ENCODE measurements around the gene ASZ1. TPM values are rescaled to one million over a fixed set of nuclear protein-coding genes. Genes with fewer than 3 reads are reported as not detected.

The ASZ1 gene
- total RNA-seq, 1 donor from 2014 or later = not detected

DNA sequence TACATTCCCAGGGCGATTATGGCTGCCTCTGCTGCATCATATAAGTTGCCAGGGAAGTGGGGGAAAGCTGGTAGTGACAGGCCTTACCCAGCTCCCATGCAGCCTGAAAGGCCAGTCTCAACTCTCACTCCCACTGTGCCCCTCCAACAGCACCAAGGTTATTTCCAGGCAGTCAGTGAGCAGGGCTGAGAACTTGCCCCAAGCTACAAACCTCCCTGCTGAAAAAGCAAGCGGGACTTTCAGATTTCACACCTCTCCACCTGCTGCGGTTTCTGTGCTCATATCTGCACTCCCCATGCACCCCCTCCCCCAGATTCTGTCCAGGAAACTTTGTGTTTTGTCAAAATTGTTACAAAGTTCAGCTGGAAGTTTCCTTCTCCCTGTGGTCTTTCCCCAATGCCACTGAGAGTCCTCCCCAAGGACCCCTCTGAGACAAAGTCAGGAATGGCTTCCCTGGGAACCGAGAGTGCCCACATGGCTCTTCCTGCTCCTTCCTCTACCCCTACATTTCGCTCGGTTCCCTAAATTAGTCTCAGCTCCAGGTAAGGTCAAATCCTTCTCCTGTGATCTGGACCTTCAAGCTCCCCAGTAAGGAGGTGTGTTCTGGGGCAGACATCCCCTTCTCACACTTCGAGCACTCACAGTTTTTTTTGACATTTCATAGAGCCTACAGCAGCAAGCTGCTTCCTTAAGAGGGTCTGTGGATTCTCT lies 79.2 kb downstream of the ASZ1 start:
- Mint-ChIP-seq H3K4me3 (ENCODE audit: unreplicated experiment) (no peak overlapping the region), H3K9me3 (ENCODE audit: unreplicated experiment) (no peaks in the 10 kb centered on the region), H3K27ac (ENCODE audit: unreplicated experiment) (peak overlapping the region; percentile 39), H3K4me1 (ENCODE audit: unreplicated experiment) (peaks cover 9% of the 10 kb centered on the region), H3K27me3 (ENCODE audit: unreplicated experiment) (no peaks in the 10 kb centered on the region), H3K36me3 (ENCODE audit: low read depth, unreplicated experiment) (no peaks in the 10 kb centered on the region)
- DNase-seq (ENCODE audit: low spot score) = no peak
- TF ChIP-seq, protein P1, sequence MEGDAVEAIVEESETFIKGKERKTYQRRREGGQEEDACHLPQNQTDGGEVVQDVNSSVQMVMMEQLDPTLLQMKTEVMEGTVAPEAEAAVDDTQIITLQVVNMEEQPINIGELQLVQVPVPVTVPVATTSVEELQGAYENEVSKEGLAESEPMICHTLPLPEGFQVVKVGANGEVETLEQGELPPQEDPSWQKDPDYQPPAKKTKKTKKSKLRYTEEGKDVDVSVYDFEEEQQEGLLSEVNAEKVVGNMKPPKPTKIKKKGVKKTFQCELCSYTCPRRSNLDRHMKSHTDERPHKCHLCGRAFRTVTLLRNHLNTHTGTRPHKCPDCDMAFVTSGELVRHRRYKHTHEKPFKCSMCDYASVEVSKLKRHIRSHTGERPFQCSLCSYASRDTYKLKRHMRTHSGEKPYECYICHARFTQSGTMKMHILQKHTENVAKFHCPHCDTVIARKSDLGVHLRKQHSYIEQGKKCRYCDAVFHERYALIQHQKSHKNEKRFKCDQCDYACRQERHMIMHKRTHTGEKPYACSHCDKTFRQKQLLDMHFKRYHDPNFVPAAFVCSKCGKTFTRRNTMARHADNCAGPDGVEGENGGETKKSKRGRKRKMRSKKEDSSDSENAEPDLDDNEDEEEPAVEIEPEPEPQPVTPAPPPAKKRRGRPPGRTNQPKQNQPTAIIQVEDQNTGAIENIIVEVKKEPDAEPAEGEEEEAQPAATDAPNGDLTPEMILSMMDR (IDR thresholded peaks at IDR 0.05; ENCODE audit: unreplicated experiment) = no peak

DNA sequence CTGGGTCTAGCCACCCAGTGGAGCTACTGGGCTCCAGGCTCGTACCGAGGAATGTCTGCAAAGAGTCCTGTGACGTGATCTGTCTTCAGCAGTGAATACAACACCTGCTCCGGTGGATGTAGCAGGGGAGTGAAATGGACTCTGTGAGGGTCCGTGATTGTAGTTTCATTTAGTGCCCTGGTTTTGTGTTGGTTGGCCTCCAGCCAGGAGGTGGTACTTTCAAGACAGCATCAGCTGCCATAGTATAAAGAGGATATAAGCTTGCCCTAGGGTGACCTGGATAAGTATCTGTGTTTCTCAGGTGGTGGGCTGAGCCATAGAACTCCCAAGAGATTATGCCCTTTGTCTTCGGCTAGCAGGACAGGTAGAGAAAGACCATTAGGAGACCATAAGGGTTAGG lies 79.8 kb downstream of the ASZ1 start:
- no peaks in the 10 kb centered on the region for H3K36me3 Mint-ChIP-seq (ENCODE audit: low read depth, unreplicated experiment)
- no peak overlapping the region for H3K27ac Mint-ChIP-seq (ENCODE audit: unreplicated experiment)
- peaks cover 9% of the 10 kb centered on the region for H3K4me1 Mint-ChIP-seq (ENCODE audit: unreplicated experiment)
- H3K4me3 Mint-ChIP-seq (ENCODE audit: unreplicated experiment) = no peak overlapping the region
- H3K27me3 Mint-ChIP-seq (ENCODE audit: unreplicated experiment) = no peaks in the 10 kb centered on the region
- TF ChIP-seq, protein P1 (IDR thresholded peaks at IDR 0.05; ENCODE audit: unreplicated experiment) = no peak
- no peaks in the 10 kb centered on the region for H3K9me3 Mint-ChIP-seq (ENCODE audit: unreplicated experiment)
- no peak for DNase-seq (ENCODE audit: low spot score)

DNA sequence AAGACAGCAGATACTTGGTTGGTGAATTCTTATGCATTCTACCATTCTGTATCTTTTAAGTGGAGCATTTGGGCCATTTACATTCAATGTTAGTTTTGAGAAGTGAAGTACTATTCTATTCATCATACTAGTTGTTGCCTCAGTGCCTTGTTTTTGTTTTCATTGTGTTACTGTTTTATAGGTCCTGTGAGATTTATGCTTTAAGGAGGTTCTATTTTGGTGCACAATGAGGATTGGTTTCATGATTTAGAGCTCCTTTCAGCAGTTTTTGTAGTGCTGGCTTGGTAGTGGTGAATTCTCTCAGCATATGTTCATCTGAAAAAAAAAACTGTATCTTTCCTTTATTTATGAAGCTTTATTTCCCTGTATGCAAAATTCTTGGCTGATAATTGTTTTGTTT lies 81.1 kb downstream of the ASZ1 start:
- peaks cover 9% of the 10 kb centered on the region for H3K4me1 Mint-ChIP-seq (ENCODE audit: unreplicated experiment)
- no peaks in the 10 kb centered on the region for H3K9me3 Mint-ChIP-seq (ENCODE audit: unreplicated experiment)
- TF ChIP-seq, protein P1 (IDR thresholded peaks at IDR 0.05; ENCODE audit: unreplicated experiment) = no peak
- DNase-seq (ENCODE audit: low spot score) = no peak
- no peak overlapping the region for H3K27ac Mint-ChIP-seq (ENCODE audit: unreplicated experiment)
- H3K4me3 Mint-ChIP-seq (ENCODE audit: unreplicated experiment) = no peak overlapping the region
- no peaks in the 10 kb centered on the region for H3K27me3 Mint-ChIP-seq (ENCODE audit: unreplicated experiment)
- H3K36me3 Mint-ChIP-seq (ENCODE audit: low read depth, unreplicated experiment) = no peaks in the 10 kb centered on the region

DNA sequence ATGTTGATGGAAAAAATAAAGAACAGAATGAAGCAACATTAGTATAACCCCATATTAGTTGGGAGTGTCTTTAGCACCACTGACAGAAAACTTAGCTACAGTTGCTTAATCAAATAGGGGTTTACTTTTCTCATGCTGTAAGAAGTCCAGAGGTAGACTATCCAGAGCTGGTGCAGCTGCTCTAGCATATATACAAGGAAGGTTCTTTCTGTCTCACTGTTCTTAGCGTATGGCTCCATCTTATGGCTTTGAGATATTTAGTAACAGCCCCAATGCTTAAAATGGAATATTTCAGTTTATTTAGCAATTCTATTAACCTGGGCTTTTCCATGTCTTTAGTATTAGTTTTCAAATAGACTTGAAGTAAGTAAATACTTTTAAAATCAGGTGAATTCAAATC lies 89.3 kb downstream of the ASZ1 start:
- TF ChIP-seq, protein P1 (IDR thresholded peaks at IDR 0.05; ENCODE audit: unreplicated experiment) = no peak
- no peak overlapping the region for H3K27ac Mint-ChIP-seq (ENCODE audit: unreplicated experiment)
- no peaks in the 10 kb centered on the region for H3K4me1 Mint-ChIP-seq (ENCODE audit: unreplicated experiment)
- no peak for DNase-seq (ENCODE audit: low spot score)
- no peak overlapping the region for H3K4me3 Mint-ChIP-seq (ENCODE audit: unreplicated experiment)
- H3K27me3 Mint-ChIP-seq (ENCODE audit: unreplicated experiment) = no peaks in the 10 kb centered on the region
- no peaks in the 10 kb centered on the region for H3K36me3 Mint-ChIP-seq (ENCODE audit: low read depth, unreplicated experiment)
- H3K9me3 Mint-ChIP-seq (ENCODE audit: unreplicated experiment) = no peaks in the 10 kb centered on the region

DNA sequence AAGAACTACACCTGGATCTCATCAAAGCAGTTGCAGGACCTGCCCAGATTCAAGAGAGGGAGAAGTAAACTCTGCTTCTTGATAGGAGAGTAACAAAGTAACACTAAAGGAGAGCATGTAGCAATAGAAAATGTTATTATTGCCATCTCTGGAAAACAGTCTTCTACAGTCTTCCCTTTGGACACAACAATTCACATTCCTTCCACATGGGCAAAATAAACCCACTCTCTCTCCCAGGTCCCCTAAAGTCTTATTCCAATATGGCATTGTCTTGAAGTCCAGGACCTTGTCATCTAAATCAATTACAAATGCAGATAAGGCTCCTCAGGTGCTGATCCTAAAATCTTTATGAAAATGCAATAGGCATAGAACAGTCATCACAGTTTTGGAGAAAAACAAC lies 94.1 kb downstream of the ASZ1 start:
- DNase-seq (ENCODE audit: low spot score) = no peak
- Mint-ChIP-seq H3K4me3 (ENCODE audit: unreplicated experiment) (no peak overlapping the region), H3K36me3 (ENCODE audit: low read depth, unreplicated experiment) (no peaks in the 10 kb centered on the region), H3K9me3 (ENCODE audit: unreplicated experiment) (no peaks in the 10 kb centered on the region), H3K27ac (ENCODE audit: unreplicated experiment) (no peak overlapping the region), H3K27me3 (ENCODE audit: unreplicated experiment) (no peaks in the 10 kb centered on the region), H3K4me1 (ENCODE audit: unreplicated experiment) (no peaks in the 10 kb centered on the region)
- TF ChIP-seq, protein P1 (IDR thresholded peaks at IDR 0.05; ENCODE audit: unreplicated experiment) = peak; percentile 59
